Measurements from ENCODE around the gene GLYR1.

GLYR1 gene

DNA sequence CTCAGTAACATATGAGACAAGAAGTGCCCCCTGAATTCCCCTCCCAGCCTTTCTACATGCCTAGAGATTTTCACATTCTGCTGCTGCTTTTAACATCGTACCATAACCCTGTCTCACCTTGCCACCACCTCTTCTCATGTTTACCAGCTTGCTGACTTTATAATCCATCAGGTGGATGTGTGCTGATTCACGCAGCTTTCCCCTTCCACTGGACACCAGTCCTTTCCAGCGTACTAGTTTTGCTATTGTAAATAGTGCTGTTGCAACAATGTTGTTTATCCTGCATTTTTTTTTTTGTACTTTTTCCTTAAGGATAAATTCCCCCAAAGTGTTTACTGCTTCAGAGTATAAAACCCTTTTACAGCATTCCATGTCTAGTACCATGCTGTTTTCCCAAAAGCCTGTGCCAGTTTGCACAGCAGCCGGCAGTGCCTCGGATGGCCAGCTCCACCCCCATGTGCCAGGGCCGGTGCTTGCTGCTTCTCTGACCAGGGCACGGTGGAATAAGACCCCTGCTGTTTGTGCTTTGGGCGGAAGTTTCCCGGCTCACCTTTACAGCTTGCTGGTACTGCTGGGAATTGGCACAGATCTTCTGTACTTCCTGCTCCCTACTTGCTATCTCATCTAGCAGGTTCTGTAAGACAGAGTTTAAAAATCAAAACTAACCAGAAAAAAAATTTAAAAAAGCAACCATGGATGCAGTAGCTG lies 41.5 kb upstream of the GLYR1 start:
- H3K27me3 Mint-ChIP-seq (ENCODE audit: low read depth, poor library complexity), result no peaks in the 10 kb centered on the region
- H3K4me1 Mint-ChIP-seq, result peaks cover 6% of the 10 kb centered on the region
- H3K27ac Mint-ChIP-seq, result peak overlapping the region; percentile 71
- TF ChIP-seq, protein P1, sequence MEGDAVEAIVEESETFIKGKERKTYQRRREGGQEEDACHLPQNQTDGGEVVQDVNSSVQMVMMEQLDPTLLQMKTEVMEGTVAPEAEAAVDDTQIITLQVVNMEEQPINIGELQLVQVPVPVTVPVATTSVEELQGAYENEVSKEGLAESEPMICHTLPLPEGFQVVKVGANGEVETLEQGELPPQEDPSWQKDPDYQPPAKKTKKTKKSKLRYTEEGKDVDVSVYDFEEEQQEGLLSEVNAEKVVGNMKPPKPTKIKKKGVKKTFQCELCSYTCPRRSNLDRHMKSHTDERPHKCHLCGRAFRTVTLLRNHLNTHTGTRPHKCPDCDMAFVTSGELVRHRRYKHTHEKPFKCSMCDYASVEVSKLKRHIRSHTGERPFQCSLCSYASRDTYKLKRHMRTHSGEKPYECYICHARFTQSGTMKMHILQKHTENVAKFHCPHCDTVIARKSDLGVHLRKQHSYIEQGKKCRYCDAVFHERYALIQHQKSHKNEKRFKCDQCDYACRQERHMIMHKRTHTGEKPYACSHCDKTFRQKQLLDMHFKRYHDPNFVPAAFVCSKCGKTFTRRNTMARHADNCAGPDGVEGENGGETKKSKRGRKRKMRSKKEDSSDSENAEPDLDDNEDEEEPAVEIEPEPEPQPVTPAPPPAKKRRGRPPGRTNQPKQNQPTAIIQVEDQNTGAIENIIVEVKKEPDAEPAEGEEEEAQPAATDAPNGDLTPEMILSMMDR (IDR thresholded peaks at IDR 0.05), result no peak
- H3K4me3 Mint-ChIP-seq, result no peak overlapping the region
- DNase-seq, result no peak
- H3K9me3 Mint-ChIP-seq, result no peaks in the 10 kb centered on the region
- H3K36me3 Mint-ChIP-seq (ENCODE audit: low read depth), result peaks cover 37% of the 10 kb centered on the region

DNA sequence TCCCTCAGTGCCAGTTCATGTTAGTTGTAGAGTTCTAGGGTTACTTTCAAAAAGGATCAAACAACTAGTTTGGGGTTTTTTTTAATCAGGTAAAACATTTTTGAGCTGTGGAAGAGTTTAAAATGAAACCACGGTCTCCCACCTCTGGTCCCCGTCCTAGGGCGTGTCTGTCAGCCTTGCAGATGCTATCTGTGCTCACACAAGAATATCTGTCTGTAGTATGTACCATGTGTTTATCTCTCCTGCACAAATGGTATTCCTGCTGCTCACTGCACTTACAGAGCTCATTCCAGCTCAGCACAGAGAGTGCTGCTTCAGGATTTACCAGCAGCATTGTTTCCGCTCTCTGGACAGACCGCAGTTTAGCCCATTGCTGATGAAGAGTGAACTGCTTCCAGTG lies 39.1 kb upstream of the GLYR1 start:
- no peak for DNase-seq
- TF ChIP-seq, protein P1 (IDR thresholded peaks at IDR 0.05), result no peak
- H3K27ac Mint-ChIP-seq, result peak overlapping the region; percentile 79
- H3K9me3 Mint-ChIP-seq, result no peaks in the 10 kb centered on the region
- no peaks in the 10 kb centered on the region for H3K4me1 Mint-ChIP-seq
- peaks cover 59% of the 10 kb centered on the region for H3K36me3 Mint-ChIP-seq (ENCODE audit: low read depth)
- H3K4me3 Mint-ChIP-seq, result no peak overlapping the region
- peaks cover 3% of the 10 kb centered on the region for H3K27me3 Mint-ChIP-seq (ENCODE audit: low read depth, poor library complexity)

DNA sequence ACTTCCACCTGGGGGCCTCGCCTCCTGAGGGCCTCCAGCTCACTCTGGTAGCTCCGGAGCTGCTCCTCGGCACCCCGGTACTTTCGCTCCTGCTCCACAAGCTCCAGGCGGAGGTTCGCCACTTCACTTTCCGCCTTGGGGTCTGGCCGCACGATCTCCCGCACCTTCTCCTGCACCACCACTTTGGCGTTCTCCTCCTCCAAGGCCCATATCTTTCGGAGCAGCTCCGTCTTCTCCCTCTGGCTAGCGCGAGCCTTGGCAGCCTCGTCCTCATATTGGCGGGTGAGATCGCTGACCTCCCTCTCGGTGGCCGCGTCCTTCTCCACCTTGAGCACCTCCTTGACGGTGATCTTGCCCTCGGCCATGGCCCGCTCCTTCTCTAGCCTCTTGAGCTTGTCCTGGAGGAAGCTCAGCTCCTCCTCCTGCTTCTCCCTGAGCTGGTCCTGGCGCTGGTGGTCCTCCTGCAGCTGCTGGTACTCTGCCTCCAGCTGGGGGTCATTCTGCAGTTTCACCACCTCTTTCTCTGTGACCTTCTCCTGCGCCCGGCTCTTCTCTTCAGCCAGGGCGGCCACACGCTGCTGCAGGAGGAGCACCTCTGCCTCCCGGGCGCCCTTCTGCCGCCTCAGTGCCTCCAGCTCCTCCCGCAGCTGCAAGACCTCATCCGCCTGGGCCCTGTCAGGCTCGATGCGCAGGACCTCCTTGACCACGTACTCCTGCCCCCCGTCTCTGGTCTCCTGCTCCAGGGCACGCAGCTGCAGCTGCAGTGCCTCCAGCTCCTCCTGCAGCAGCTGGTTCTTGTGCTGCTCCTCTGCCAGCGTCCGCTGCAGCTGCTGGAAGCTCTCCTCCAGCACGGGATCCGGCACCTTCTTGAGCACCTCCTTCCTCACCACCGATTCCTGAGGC lies 38.1 kb upstream of the GLYR1 start:
- H3K4me3 Mint-ChIP-seq, result no peak overlapping the region
- no peak for DNase-seq
- no peaks in the 10 kb centered on the region for H3K9me3 Mint-ChIP-seq
- peak overlapping the region; percentile 88 for H3K27ac Mint-ChIP-seq
- H3K4me1 Mint-ChIP-seq, result no peaks in the 10 kb centered on the region
- TF ChIP-seq, protein P1 (IDR thresholded peaks at IDR 0.05), result no peak
- peaks cover 3% of the 10 kb centered on the region for H3K27me3 Mint-ChIP-seq (ENCODE audit: low read depth, poor library complexity)
- peaks cover 66% of the 10 kb centered on the region for H3K36me3 Mint-ChIP-seq (ENCODE audit: low read depth)

DNA sequence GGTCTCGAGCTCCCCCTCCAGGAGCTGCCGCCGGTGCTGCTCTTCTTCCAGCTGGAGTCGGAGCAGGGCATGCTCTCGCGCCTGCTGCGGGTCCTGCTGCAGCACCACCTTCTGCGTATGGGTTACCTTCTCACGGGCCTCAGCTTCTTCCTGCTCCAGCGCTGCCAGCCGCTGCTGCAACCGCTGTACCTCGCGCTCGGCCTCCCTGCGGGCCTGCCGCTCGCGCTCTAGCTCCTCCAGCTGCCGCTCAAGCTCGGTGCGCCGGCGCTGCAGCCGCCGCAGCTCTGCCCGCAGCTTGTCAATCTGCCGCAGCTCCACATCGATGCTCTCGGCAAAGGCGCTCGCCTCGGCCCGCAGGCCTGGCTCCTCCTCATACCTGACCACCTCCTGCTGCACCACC lies 37.1 kb upstream of the GLYR1 start:
- TF ChIP-seq, protein P1 (IDR thresholded peaks at IDR 0.05), result no peak
- no peaks in the 10 kb centered on the region for H3K4me1 Mint-ChIP-seq
- DNase-seq, result no peak
- H3K27ac Mint-ChIP-seq, result no peak overlapping the region
- peaks cover 72% of the 10 kb centered on the region for H3K36me3 Mint-ChIP-seq (ENCODE audit: low read depth)
- H3K4me3 Mint-ChIP-seq, result no peak overlapping the region
- H3K27me3 Mint-ChIP-seq (ENCODE audit: low read depth, poor library complexity), result peaks cover 3% of the 10 kb centered on the region
- no peaks in the 10 kb centered on the region for H3K9me3 Mint-ChIP-seq

DNA sequence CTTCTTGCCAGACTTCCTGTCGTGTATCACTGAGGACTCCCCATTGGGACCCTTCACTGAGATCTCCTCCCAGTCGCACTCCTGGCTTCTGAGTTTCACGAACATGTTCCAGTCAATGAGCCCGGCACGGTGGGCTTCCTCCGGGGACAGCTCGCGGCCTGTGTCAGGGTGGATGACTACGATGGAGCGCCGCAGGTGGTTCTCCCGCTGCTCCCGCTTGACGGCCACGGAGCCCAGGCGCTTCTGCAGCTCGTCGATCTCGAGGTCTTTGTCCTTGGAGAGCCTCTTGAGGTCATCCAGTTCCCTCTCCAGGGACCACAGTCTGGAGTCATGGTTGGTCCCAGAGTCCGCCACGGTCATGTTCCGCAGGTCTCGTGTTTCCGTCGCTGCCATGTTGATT lies 36.4 kb upstream of the GLYR1 start:
- Mint-ChIP-seq H3K27me3 (ENCODE audit: low read depth, poor library complexity) (peaks cover 3% of the 10 kb centered on the region), H3K4me3 (no peak overlapping the region), H3K9me3 (no peaks in the 10 kb centered on the region), H3K4me1 (no peaks in the 10 kb centered on the region), H3K27ac (no peak overlapping the region), H3K36me3 (ENCODE audit: low read depth) (peaks cover 76% of the 10 kb centered on the region)
- TF ChIP-seq, protein P1 (IDR thresholded peaks at IDR 0.05), result no peak
- no peak for DNase-seq

All from nephron progenitor cell (in vitro differentiated cells).